Measurements from ENCODE around the gene DZIP3. TPM values are rescaled to one million over a fixed set of nuclear protein-coding genes. Genes with fewer than 3 reads are reported as not detected.

DZIP3 gene
- total and polyA plus RNA-seq, 2 of the 13 experiments (the other 11 are each of a cell fraction or from before 2014, with no cell fraction given), result 11.3 to 17.3 TPM

- in situ Hi-C loops (cut with HindIII; ENCODE audit: extremely low pct_ligation_motif_present, low pct_unique_long_range_greater_than_20kb), result no loop called here
- FAIRE-seq (no peak), ATAC-seq (no peak), DNase-seq (ENCODE audit: low spot score) (no peak)
- Histone ChIP-seq H4K20me1 (ENCODE audit: insufficient read depth, low read length) (no peaks in the 10 kb centered on the region), H3K36me3 (replicated peaks in 1 of 2; ENCODE audit: control insufficient read depth in 1 of 2, insufficient read depth in 2 of 2, low read length in 2 of 2) (peaks cover 0 to 9% of the 10 kb centered on the region in 2 experiments; a peak in 2 of 5 replicates), H3K4me1 (ENCODE audit: insufficient read depth, low read length) (no peaks in the 10 kb centered on the region), H3K4me3 (replicated peaks in 1 of 3; ENCODE audit: insufficient read depth in 1 of 3, low read depth in 2 of 3, low read length in 3 of 3) (no peak overlapping the region), H3K9ac (ENCODE audit: insufficient read depth, low read depth, low read length) (no peak overlapping the region), H3K79me2 (ENCODE audit: insufficient read depth, low read length) (no peaks in the 10 kb centered on the region), H3K27ac (ENCODE audit: extremely low read length, insufficient read depth, low read length) (no peak overlapping the region), H3K4me2 (ENCODE audit: low read depth, low read length) (no peak overlapping the region), H3K27me3 (ENCODE audit: control insufficient read depth in 1 of 2, insufficient read depth in 2 of 2, low read length in 2 of 2) (no peaks in the 10 kb centered on the region), H3K9me3 (ENCODE audit: low read length) (no peaks in the 10 kb centered on the region), H2AFZ (ENCODE audit: low read length) (no peak overlapping the region)
- ChIA-PET CTCF (ENCODE audit: low intra/inter-chr PET ratio, low total read pairs) (no interaction called here), POLR2A (no interaction called here)
- BruUV-seq (replicated peaks), result no TSS peak
- WGBS (ENCODE audit: low lambda C conversion rate), result 92% methylated on average over 1 of the region's 1 CpG
- intact Hi-C loops (cut with micrococcal nuclease; ENCODE audit: unreplicated experiment), result no loop called here
- no peak for TF ChIP-seq ZXDC (CRISPR knock-in tag; IDR thresholded peaks at IDR 0.05)
- TF ChIP-seq TIGD3 (CRISPR knock-in tag; IDR thresholded peaks at IDR 0.05; ENCODE audit: borderline replicate concordance), result no peak
- TF ChIP-seq GATAD1 (CRISPR knock-in tag; IDR thresholded peaks at IDR 0.05), result no peak
- no peak for TF ChIP-seq ZFP36L1 (CRISPR knock-in tag; IDR thresholded peaks at IDR 0.05)
- no peak for TF ChIP-seq SAFB2 (CRISPR knock-in tag; IDR thresholded peaks at IDR 0.05; ENCODE audit: borderline replicate concordance, low read depth)
- TF ChIP-seq DZIP1 (CRISPR knock-in tag; IDR thresholded peaks at IDR 0.05), result no peak
- no peak for TF ChIP-seq HINFP (CRISPR knock-in tag; IDR thresholded peaks at IDR 0.05; ENCODE audit: low read depth)
- no peak for TF ChIP-seq ZNF501 (CRISPR knock-in tag; IDR thresholded peaks at IDR 0.05)
- no peak for TF ChIP-seq MTERF4 (CRISPR knock-in tag; IDR thresholded peaks at IDR 0.05)
- no peak for TF ChIP-seq ZNF891 (CRISPR knock-in tag; IDR thresholded peaks at IDR 0.05)
- no peak for TF ChIP-seq ATF7-NPFF (CRISPR knock-in tag; IDR thresholded peaks at IDR 0.05; ENCODE audit: low read depth)
- TF ChIP-seq ZBTB20 (CRISPR knock-in tag; IDR thresholded peaks at IDR 0.05; ENCODE audit: borderline replicate concordance, low read depth), result no peak
- no peak for TF ChIP-seq ZNF598 (CRISPR knock-in tag; IDR thresholded peaks at IDR 0.05; ENCODE audit: borderline replicate concordance)
- TF ChIP-seq ZNF326 (CRISPR knock-in tag; IDR thresholded peaks at IDR 0.05; ENCODE audit: borderline replicate concordance), result no peak
- TF ChIP-seq KLF12 (CRISPR knock-in tag; IDR thresholded peaks at IDR 0.05; ENCODE audit: borderline replicate concordance), result no peak
These were observed 41.2 kb upstream of the DZIP3 start for GRCh38 chr3:108548304-108548703.
